Esophagus mucosa (tissue), 1 donor: ENCODE results near the gene CCSAP. TPM values are rescaled to one million over a fixed set of nuclear protein-coding genes. Genes with fewer than 3 reads are reported as not detected.
"Not testable (repeated sequence)": the region's sequence is repeated elsewhere in the genome, so short reads cannot be mapped to it uniquely, and the experiment has no call there.

ENCODE experiments used
- ATAC-seq: fragments of 200-7000 bp; cut with Tn5 transposase; one replicate; pipeline ENCODE4 v1.9.1; 2020
- total RNA-seq: library from RNA; stranded (reverse); gene quantifications from one replicate; pipeline ENCODE4 v1.2.4, GENCODE V29; 2023
- donor health status: DM: yes; HTN: yes; CAD: no.

The CCSAP gene, protein sequence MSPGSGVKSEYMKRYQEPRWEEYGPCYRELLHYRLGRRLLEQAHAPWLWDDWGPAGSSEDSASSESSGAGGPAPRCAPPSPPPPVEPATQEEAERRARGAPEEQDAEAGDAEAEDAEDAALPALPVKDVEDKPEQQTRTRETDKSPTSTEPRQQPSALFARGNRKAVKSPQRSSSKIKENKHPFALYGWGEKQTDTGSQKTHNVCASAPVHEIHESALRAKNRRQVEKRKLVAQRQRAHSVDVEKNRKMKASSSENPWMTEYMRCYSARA
- 3.0 TPM for total RNA-seq

GRCh38 chr1:229342656-229343569, at the start of gene CCSAP:
TSS of gene CCSAP (minus strand) at chr1:229343047. CDS start at chr1:229342465, 582 bp downstream.
- ATAC-seq, result peak; percentile 43

DNA sequence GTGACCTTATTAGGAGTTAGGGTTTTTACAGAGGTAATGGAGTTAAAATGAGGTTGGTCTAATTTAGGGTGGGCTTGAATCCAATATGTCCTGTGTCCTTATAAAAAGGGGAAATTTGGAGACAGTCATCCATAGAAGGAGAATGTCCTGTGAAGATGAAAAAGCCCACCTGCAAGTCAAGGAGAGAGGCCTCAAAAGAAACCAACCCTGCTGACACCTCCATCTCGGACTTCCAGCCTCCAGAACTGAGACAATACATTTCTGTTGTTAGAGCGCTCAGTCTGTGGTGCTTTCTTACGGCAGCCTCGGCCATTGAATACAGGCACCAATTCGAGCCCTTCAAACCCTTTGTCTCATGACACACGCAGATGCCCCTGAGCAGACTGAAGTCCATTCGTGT, 47.3 kb upstream of the CCSAP start:
- no peak for ATAC-seq

GRCh38 chr1:229388897-229389580, 46.2 kb upstream of the CCSAP start:
- peak; percentile 38 for ATAC-seq

DNA sequence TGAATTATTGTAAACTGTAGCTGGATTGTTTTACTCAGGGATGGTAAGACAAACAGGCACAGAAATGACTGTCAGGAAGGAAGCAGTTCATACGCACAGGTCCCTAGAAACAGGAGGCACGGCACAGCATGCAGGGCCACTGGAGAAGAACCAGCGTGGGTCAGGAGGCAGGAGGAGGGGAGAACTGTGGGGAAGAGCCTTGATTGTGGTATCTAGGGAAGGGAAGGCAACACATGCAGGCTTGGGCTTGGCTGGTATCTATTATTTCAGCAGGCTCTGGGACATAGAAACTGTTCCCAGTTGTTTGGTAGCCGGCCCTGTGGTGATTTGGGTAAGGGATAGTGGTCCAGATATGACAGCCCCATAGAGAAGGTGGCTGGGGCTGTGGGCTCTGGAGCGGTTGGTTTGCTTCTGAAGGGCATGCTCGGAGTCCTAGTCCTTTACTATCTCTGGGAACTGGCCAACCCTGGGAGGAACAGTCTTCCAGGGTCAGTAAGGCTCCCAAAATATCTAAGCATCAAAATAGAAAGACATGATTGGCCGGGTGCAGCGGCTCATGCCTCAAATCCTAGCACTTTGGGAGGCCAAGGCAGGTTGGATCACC, 43.1 kb upstream of the CCSAP start:
- ATAC-seq, result no peak

DNA sequence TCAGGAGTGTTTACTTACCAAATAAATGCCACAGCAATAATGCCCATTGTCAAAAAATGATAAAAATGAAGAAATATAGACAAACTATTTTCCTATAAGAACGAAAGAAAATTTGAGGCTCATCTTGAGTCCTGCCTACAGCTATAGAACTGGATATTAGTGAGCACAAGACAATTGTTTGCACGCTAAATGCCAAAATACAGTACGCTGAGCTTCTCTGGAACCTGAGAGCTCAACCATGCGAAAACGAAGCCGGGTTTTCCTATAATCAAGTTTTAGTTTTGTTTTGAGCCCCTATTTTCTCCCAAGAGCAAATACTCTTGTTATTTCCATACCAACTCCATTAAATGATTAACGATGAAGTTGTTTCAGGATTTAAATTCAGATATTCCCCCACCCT, 42.0 kb upstream of the CCSAP start:
- no peak for ATAC-seq

- no peak for ATAC-seq
Observed at GRCh38 chr1:229383961-229384360, 41.1 kb upstream of the CCSAP start.

DNA sequence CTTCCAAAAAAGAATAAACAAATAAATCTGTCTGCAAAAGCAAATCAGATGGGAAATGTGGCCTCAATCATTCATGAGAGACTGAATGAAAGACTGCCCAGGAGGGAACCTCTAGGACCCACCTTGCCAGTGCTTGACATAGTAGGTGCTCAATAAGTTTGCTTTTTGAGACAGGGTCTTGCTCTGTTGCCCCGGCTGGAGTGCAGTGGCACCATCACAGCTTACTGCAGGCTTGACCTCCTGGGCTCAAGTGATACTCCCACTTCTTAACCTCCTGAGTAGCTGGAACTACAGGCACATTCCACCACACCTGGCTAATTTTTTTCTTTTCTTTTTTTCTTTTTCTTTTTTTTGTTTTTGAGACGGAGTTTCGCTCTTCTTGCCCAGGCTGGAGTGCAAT, 40.3 kb upstream of the CCSAP start:
- ATAC-seq, result no peak

DNA sequence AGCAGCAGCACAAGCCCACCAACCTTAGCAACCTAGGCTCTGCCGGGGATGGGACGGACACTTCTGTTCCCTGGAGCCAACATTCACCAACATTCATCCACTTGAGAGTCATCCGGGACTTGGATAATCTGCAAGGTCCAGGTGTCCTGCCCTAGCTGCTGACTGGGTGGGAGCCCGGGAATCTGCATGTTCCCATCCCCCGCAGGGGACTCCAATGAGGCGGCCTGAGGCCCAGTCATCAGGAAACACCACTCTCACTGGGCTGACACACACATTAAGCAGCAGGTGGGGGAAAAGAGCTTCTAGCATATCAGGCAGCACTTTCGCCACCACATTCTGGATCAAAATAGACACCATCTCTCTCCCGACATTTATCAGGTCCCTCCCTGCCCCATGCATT, 38.4 kb upstream of the CCSAP start:
- no peak for ATAC-seq

- no peak for ATAC-seq
Observed at GRCh38 chr1:229380536-229381160, 37.8 kb upstream of the CCSAP start.

DNA sequence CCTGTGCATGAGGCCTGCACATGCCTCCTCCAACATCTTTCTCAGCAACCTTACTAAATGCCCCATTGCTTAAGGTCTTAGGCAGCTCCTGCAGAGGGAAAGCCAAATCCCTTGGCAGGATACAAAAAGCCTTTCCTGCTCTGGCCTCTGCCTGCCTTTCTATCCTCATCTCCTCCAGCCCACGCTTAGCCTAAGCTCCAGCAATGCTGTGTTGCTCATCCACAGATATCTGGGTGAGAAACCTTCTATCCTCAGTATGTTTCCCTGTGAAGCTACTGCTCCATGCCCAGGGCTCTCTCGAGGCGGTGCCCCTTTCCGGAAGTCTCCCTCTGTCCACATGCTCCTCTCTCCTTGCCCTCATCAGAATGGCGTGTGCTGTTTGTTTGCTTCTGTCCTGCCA, 37.0 kb upstream of the CCSAP start:
- no peak for ATAC-seq

DNA sequence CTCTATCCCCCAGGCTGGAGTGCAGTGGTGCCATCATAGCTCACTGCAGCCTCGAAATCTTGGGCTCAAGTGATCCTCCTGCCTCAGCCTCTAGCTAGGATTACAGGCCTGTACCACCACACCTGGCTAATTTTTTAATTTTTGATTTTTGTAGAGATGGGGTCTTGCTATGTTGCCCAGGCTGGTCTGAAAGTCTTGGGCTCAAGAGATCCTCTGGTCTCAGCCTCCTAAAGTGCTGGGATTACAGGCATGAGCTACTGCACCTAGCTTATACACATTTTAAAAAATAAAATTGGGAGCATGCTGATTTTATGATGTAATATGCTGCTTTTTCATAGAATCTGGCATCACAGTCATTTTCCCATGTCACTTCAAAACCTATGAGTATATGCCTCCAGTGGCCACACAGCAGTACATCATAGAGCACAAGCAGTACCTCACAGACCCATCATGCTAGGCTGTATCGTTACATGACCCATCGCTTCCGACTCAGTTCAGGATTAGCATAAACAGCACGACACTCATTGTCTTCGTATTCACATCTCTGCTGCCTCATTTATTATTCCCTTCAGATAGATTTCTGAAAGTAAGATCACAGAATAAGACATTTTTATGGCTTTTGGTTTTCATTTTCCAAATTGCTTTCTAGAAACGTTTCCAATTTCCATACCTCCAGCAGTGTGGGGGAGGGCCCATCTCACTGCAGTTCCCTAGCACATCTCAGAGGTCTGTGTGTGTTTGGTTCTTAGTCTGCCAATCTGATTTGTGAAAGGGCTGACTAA, 35.9 kb upstream of the CCSAP start:
- no peak for ATAC-seq

- ATAC-seq, result not testable (repeated sequence)
Observed at GRCh38 chr1:229378035-229378434, 35.2 kb upstream of the CCSAP start.

DNA sequence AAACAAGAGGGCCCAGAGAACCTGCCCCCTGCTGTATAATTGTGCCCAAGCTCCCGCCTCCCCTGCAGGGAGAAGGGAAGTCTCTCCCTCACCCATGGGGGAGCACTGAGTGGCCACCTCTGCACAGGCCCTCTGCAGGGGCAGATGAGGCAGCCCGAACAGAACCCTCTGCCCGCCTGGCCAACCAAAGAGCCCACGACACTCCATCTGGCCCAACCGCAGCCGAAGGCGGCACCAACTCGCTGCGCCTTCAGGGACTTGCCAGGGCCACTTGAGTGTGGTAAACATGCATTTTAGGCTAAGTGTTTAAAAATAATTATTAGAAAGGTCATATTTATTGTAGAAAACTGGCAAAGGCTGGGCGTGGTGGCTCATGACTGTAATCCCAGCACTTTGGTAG, 34.6 kb upstream of the CCSAP start:
- no peak for ATAC-seq

- ATAC-seq, result no peak
Observed at GRCh38 chr1:229376521-229376920, 33.7 kb upstream of the CCSAP start.

DNA sequence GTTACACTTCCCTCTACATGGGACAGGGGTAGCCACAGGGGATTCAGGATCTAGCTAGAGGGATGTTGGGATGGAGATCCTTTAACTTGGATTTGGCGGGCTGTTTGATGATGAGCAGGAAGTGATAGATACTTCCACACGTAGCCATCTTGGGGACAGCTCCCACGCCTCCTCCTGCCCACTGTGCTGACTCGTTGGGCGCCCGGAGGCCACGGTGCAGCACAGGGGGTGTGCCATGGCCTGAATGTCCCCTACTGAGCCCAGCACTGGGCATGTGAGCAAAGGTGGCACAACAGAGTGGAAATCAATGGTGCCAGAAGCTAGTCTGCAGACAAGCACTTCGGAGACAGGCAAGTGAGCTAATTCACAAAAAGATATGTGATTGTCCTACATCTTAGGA, 31.6 kb upstream of the CCSAP start:
- no peak for ATAC-seq

- no peak for ATAC-seq
Observed at GRCh38 chr1:229373395-229373794, 30.5 kb upstream of the CCSAP start.

GRCh38 chr1:229372251-229372650, 29.4 kb upstream of the CCSAP start:
- no peak for ATAC-seq

DNA sequence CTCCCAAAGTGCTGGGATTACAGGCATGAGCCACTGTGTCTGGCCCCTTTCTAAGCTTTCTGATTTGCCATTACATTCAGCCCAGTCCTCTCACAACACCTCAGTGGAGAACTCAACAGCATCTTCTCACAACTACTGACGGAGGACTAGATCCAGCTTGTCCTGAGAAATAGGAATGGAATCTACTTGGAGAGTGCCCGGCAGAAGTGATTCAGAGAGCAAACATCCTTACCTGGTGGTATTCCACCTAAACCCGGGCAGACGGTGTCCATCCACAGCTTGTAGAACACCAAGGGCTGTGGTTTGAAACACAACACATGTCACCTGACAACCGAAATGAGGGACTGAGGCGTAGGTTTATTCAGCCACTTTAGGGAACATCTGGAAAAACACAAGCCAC, 28.8 kb upstream of the CCSAP start:
- no peak for ATAC-seq

DNA sequence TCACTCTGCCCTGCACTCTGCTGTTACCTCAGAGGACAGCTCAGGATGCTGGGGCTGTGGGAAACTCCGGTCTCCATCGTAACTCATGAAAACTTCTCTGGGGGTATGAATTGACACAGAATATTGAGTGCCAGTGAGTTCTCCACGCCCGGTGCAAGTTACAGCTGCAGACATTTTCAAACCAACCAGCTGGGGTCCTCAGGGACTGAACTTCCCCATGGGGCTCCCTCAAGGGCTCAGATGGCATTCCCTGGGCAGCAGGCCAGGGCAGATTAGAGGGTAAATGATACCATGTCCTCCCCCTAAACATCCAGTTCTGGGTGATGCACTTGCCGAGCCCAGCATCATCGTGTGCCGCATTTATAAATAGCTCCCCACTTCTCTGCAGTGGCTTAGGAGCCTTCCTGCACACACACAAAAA, 27.8 kb upstream of the CCSAP start:
- ATAC-seq, result no peak

- no peak for ATAC-seq
Observed at GRCh38 chr1:229368347-229368746, 25.5 kb upstream of the CCSAP start.

GRCh38 chr1:229365569-229365968, 22.7 kb upstream of the CCSAP start:
- ATAC-seq, result no peak
